ENCODE results near the gene ATXN1. TPM values are rescaled to one million over a fixed set of nuclear protein-coding genes. Genes with fewer than 3 reads are reported as not detected.

ATXN1 gene
- polyA plus RNA-seq, 1 donor from 2014 or later, result 28.2 TPM

- TF ChIP-seq RAD21 (conservative IDR thresholded peaks at IDR 0.05) (no peak), CTCF (IDR thresholded peaks at IDR 0.05; ENCODE audit: poor library complexity, severe bottlenecking) (no peak), EZH2 (IDR thresholded peaks at IDR 0.05; ENCODE audit: borderline replicate concordance, insufficient read depth, low read length, poor library complexity, severe bottlenecking) (no peak), TAF1 (IDR thresholded peaks at IDR 0.05; ENCODE audit: low read depth) (no peak), SMC3 (conservative IDR thresholded peaks at IDR 0.05; ENCODE audit: poor library complexity) (no peak), POLR2AphosphoS5 (IDR thresholded peaks at IDR 0.05) (no peak), REST (IDR thresholded peaks at IDR 0.05; ENCODE audit: borderline replicate concordance) (no peak), MXI1 (conservative IDR thresholded peaks at IDR 0.05; ENCODE audit: poor library complexity, severe bottlenecking) (no peak), EP300 (conservative IDR thresholded peaks at IDR 0.05; ENCODE audit: poor library complexity, severe bottlenecking) (no peak)
- Histone ChIP-seq H2AFZ (ENCODE audit: low read depth, low read length) (no peak overlapping the region), H3K27ac (ENCODE audit: low read length) (no peak overlapping the region), H4K20me1 (ENCODE audit: insufficient read depth) (no peaks in the 10 kb centered on the region), H3K4me3 (ENCODE audit: low read length) (no peak overlapping the region), H3K4me2 (ENCODE audit: low read length) (no peak overlapping the region), H3K9me3 (ENCODE audit: low read length) (no peaks in the 10 kb centered on the region), H3K36me3 (ENCODE audit: insufficient read depth, low read length) (no peaks in the 10 kb centered on the region), H3F3A (ENCODE audit: insufficient read depth, low read length, poor library complexity, severe bottlenecking) (no peaks in the 10 kb centered on the region), H3K9ac (ENCODE audit: low read length) (no peak overlapping the region), H3K79me2 (replicated peaks; ENCODE audit: insufficient read depth, low read length) (no peaks in the 10 kb centered on the region), H3K9me2 (ENCODE audit: insufficient read depth, low read length) (no peaks in the 10 kb centered on the region), H3K27me3 (ENCODE audit: insufficient read depth, low read depth, low read length) (no peaks in the 10 kb centered on the region)
Observed at GRCh38 chr6:16567071-16567470, 194.2 kb downstream of the ATXN1 start.

GRCh38 chr6:16564436-16564835 lies 196.8 kb downstream of the ATXN1 start:
- Histone ChIP-seq H3K36me3 (ENCODE audit: insufficient read depth, low read length) (no peaks in the 10 kb centered on the region), H3K27me3 (ENCODE audit: insufficient read depth, low read depth, low read length) (no peaks in the 10 kb centered on the region), H2AFZ (ENCODE audit: low read depth, low read length) (no peak overlapping the region), H3K9ac (ENCODE audit: low read length) (no peak overlapping the region), H3F3A (ENCODE audit: insufficient read depth, low read length, poor library complexity, severe bottlenecking) (no peaks in the 10 kb centered on the region), H3K9me3 (ENCODE audit: low read length) (no peaks in the 10 kb centered on the region), H3K9me2 (ENCODE audit: insufficient read depth, low read length) (no peaks in the 10 kb centered on the region), H4K20me1 (ENCODE audit: insufficient read depth) (no peaks in the 10 kb centered on the region), H3K27ac (ENCODE audit: low read length) (no peak overlapping the region), H3K4me2 (ENCODE audit: low read length) (no peak overlapping the region), H3K4me3 (ENCODE audit: low read length) (no peak overlapping the region), H3K79me2 (replicated peaks; ENCODE audit: insufficient read depth, low read length) (no peaks in the 10 kb centered on the region)
- TF ChIP-seq POLR2AphosphoS5 (IDR thresholded peaks at IDR 0.05), result peak; percentile 20
- TF ChIP-seq EP300 (conservative IDR thresholded peaks at IDR 0.05; ENCODE audit: poor library complexity, severe bottlenecking), result no peak

Data from neural cell (in vitro differentiated cells).